ENCODE results near the gene GALNT13.

Gene GALNT13

DNA sequence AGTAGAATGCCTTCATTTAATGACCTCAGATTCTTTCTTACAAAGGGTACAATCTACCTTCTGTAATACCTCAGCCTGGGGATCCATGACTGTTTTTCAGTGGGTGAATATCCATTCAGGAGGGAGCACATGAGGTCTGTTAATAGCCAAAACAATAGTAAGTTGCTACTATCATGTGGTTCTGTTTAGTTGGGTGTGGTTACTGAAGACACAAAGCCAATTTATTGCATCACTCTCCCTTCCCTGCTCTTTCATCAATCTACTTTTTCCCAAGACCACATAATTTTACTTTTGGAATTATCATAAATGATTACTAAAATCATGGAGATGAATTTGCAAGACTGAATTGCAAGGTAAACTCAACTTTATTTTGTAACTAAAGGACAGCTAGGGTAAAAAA, 254.2 kb downstream of the GALNT13 start:
- Histone ChIP-seq H3K27ac (replicated peaks; ENCODE audit: low read length) (no peak overlapping the region), H3K4me2 (ENCODE audit: insufficient read depth, low read length, poor library complexity, severe bottlenecking) (no peak overlapping the region), H3K9me3 (replicated peaks in 1 of 2; ENCODE audit: control insufficient read depth in 2 of 2, insufficient read depth in 1 of 2, low read depth in 1 of 2, low read length in 2 of 2) (no peaks in the 10 kb centered on the region), H3K18ac (ENCODE audit: low read length) (no peak overlapping the region), H2BK5ac (ENCODE audit: low read length) (no peak overlapping the region), H2BK15ac (ENCODE audit: low read length) (no peak overlapping the region), H3K4me1 (ENCODE audit: control insufficient read depth in 2 of 2, insufficient read depth in 1 of 2, low read depth in 1 of 2, low read length in 2 of 2) (no peaks in the 10 kb centered on the region), H3K9ac (ENCODE audit: low read depth, low read length, poor library complexity) (no peak overlapping the region), H2BK12ac (ENCODE audit: low read length) (no peak overlapping the region), H2AFZ (ENCODE audit: low read length) (no peak overlapping the region), H2BK120ac (ENCODE audit: low read depth, low read length) (no peak overlapping the region), H3K36me3 (replicated peaks in 1 of 2; ENCODE audit: control insufficient read depth in 2 of 2, insufficient read depth in 2 of 2, low read length in 2 of 2) (no peaks in the 10 kb centered on the region), H3K14ac (ENCODE audit: low read length) (no peak overlapping the region), H3K4me3 (ENCODE audit: low read length in 2 of 2) (no peak overlapping the region), H4K8ac (ENCODE audit: low read depth, low read length) (no peak overlapping the region), H2AK5ac (ENCODE audit: low read depth, low read length) (no peak overlapping the region), H3K79me1 (ENCODE audit: low read depth, low read length) (no peaks in the 10 kb centered on the region), H3K4ac (ENCODE audit: low read length) (no peak overlapping the region), H4K91ac (ENCODE audit: low read depth, low read length, poor library complexity) (no peak overlapping the region), H3K23ac (ENCODE audit: low read depth, low read length, poor library complexity) (no peak overlapping the region), H3K27me3 (ENCODE audit: control insufficient read depth in 3 of 3, insufficient read depth in 3 of 3, low read depth in 1 of 3, low read length in 3 of 3) (no peaks in the 10 kb centered on the region)
- no peak for DNase-seq (ENCODE audit: low spot score)

DNA sequence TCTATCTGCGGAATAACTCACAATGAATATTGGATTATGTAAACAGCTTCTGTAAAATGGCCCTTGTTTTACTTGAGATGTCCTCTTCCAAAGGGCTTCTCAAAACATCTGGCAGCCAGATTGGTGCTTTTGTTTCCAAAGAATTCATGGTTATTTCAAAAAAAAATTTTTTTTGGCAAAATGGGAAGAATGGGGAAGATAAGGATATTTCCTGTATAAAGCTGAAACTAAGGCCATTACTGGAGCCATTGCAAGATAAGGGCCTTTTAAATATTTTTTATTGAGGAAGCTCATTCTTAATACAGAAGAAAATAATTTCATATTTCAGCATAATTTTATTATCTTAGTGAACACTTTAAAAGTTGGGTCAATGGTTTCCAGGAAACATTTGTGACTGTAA, 259.1 kb downstream of the GALNT13 start:
- no peaks in the 10 kb centered on the region for H3K27me3 ChIP-seq (ENCODE audit: control insufficient read depth in 3 of 3, insufficient read depth in 3 of 3, low read depth in 1 of 3, low read length in 3 of 3)

DNA sequence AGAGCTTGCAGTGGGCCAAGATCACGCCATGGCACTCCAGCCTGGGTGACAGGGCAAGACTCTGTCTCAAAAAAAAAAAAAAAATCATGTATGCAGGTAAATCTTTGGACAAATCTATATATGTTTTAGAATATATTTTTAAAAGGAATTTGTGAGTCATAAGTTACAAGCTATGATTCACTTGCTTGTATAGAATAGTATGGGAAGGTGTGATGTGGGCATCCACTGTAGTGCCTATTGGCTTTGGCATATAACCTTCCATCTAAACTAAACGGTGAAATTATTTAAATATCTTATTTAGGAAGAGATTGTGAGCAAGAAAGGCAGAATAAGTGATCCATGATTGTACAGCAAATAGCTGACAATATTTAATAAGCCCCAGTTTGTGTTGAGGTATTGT, 261.1 kb downstream of the GALNT13 start:
- no peak overlapping the region for H3K18ac ChIP-seq (ENCODE audit: low read length)
- H3K27ac ChIP-seq (replicated peaks; ENCODE audit: low read length), result no peak overlapping the region
- no peak overlapping the region for H4K8ac ChIP-seq (ENCODE audit: low read depth, low read length)
- no peaks in the 10 kb centered on the region for H3K79me1 ChIP-seq (ENCODE audit: low read depth, low read length)
- H3K9me3 ChIP-seq (replicated peaks in 1 of 2; ENCODE audit: control insufficient read depth in 2 of 2, insufficient read depth in 1 of 2, low read depth in 1 of 2, low read length in 2 of 2), result no peaks in the 10 kb centered on the region
- H3K14ac ChIP-seq (ENCODE audit: low read length), result no peak overlapping the region
- H3K9ac ChIP-seq (ENCODE audit: low read depth, low read length, poor library complexity), result no peak overlapping the region
- no peak overlapping the region for H2AFZ ChIP-seq (ENCODE audit: low read length)
- no peaks in the 10 kb centered on the region for H3K36me3 ChIP-seq (replicated peaks in 1 of 2; ENCODE audit: control insufficient read depth in 2 of 2, insufficient read depth in 2 of 2, low read length in 2 of 2)
- H3K27me3 ChIP-seq (ENCODE audit: control insufficient read depth in 3 of 3, insufficient read depth in 3 of 3, low read depth in 1 of 3, low read length in 3 of 3), result no peaks in the 10 kb centered on the region
- no peak overlapping the region for H3K4me3 ChIP-seq (ENCODE audit: low read length in 2 of 2)
- no peak overlapping the region for H2BK12ac ChIP-seq (ENCODE audit: low read length)
- WGBS, 2 donors (ENCODE audit: extremely low coverage in 2 of 2, insufficient read length in 2 of 2, insufficient replicate concordance in 1 of 2), result no CpG with 5 or more reads among the region's 2 CpGs
- no peak overlapping the region for H4K91ac ChIP-seq (ENCODE audit: low read depth, low read length, poor library complexity)
- H3K23ac ChIP-seq (ENCODE audit: low read depth, low read length, poor library complexity), result no peak overlapping the region
- no peaks in the 10 kb centered on the region for H3K4me1 ChIP-seq (ENCODE audit: control insufficient read depth in 2 of 2, insufficient read depth in 1 of 2, low read depth in 1 of 2, low read length in 2 of 2)
- H2BK15ac ChIP-seq (ENCODE audit: low read length), result no peak overlapping the region
- H3K4me2 ChIP-seq (ENCODE audit: insufficient read depth, low read length, poor library complexity, severe bottlenecking), result no peak overlapping the region
- no peak overlapping the region for H2BK120ac ChIP-seq (ENCODE audit: low read depth, low read length)
- H3K4ac ChIP-seq (ENCODE audit: low read length), result no peak overlapping the region
- no peak for DNase-seq (ENCODE audit: low spot score)
- no peak overlapping the region for H2BK5ac ChIP-seq (ENCODE audit: low read length)
- H2AK5ac ChIP-seq (ENCODE audit: low read depth, low read length), result no peak overlapping the region

More for the DNA sequence above, 259.1 kb downstream of the GALNT13 start:
- H3K23ac ChIP-seq (ENCODE audit: low read depth, low read length, poor library complexity), result no peak overlapping the region
- no peaks in the 10 kb centered on the region for H3K9me3 ChIP-seq (replicated peaks in 1 of 2; ENCODE audit: control insufficient read depth in 2 of 2, insufficient read depth in 1 of 2, low read depth in 1 of 2, low read length in 2 of 2)
- no peak overlapping the region for H3K14ac ChIP-seq (ENCODE audit: low read length)
- no peak overlapping the region for H3K4ac ChIP-seq (ENCODE audit: low read length)
- H2BK5ac ChIP-seq (ENCODE audit: low read length), result no peak overlapping the region
- no peaks in the 10 kb centered on the region for H3K4me1 ChIP-seq (ENCODE audit: control insufficient read depth in 2 of 2, insufficient read depth in 1 of 2, low read depth in 1 of 2, low read length in 2 of 2)
- no peak overlapping the region for H2BK12ac ChIP-seq (ENCODE audit: low read length)
- H2BK15ac ChIP-seq (ENCODE audit: low read length), result no peak overlapping the region
- no peak overlapping the region for H4K8ac ChIP-seq (ENCODE audit: low read depth, low read length)
- no peak overlapping the region for H3K27ac ChIP-seq (replicated peaks; ENCODE audit: low read length)
- no peak overlapping the region for H3K4me3 ChIP-seq (ENCODE audit: low read length in 2 of 2)
- H2AK5ac ChIP-seq (ENCODE audit: low read depth, low read length), result no peak overlapping the region
- H4K91ac ChIP-seq (ENCODE audit: low read depth, low read length, poor library complexity), result no peak overlapping the region
- H3K9ac ChIP-seq (ENCODE audit: low read depth, low read length, poor library complexity), result no peak overlapping the region
- no peak overlapping the region for H2AFZ ChIP-seq (ENCODE audit: low read length)
- no peaks in the 10 kb centered on the region for H3K36me3 ChIP-seq (replicated peaks in 1 of 2; ENCODE audit: control insufficient read depth in 2 of 2, insufficient read depth in 2 of 2, low read length in 2 of 2)
- no peaks in the 10 kb centered on the region for H3K79me1 ChIP-seq (ENCODE audit: low read depth, low read length)
- no peak overlapping the region for H2BK120ac ChIP-seq (ENCODE audit: low read depth, low read length)
- no peak overlapping the region for H3K18ac ChIP-seq (ENCODE audit: low read length)
- DNase-seq (ENCODE audit: low spot score), result no peak
- WGBS, 2 donors (ENCODE audit: extremely low coverage in 2 of 2, insufficient read length in 2 of 2, insufficient replicate concordance in 1 of 2), result no CpG with 5 or more reads among the region's 1 CpG
- no peak overlapping the region for H3K4me2 ChIP-seq (ENCODE audit: insufficient read depth, low read length, poor library complexity, severe bottlenecking)

DNA sequence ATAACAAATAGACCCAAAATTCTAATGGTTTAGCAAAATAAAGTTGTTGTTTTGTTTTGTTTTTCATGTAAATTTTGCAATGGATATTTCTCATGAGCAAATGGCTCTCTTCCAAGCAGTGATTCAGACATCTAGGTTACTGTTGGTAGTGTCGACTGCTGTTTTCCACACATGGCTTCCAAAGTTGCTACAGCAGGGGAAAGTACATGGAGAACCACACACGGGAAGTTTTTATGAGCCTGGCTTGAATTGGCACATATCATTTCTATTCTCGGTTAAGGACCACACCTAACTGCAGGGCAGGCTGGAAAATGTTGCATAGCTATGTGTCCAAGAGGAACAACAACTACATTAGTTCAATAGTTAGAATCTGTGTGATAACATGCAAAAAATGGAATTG, 262.1 kb downstream of the GALNT13 start:
- no peak overlapping the region for H3K27ac ChIP-seq (replicated peaks; ENCODE audit: low read length)
- no peak overlapping the region for H2AFZ ChIP-seq (ENCODE audit: low read length)
- no peak overlapping the region for H3K9ac ChIP-seq (ENCODE audit: low read depth, low read length, poor library complexity)
- no peak overlapping the region for H3K23ac ChIP-seq (ENCODE audit: low read depth, low read length, poor library complexity)
- no peak overlapping the region for H3K18ac ChIP-seq (ENCODE audit: low read length)
- H2BK15ac ChIP-seq (ENCODE audit: low read length), result no peak overlapping the region
- no peak overlapping the region for H2AK5ac ChIP-seq (ENCODE audit: low read depth, low read length)
- H3K4me1 ChIP-seq (ENCODE audit: control insufficient read depth in 2 of 2, insufficient read depth in 1 of 2, low read depth in 1 of 2, low read length in 2 of 2), result no peaks in the 10 kb centered on the region
- WGBS, 2 donors (ENCODE audit: extremely low coverage in 2 of 2, insufficient read length in 2 of 2, insufficient replicate concordance in 1 of 2), result no CpG with 5 or more reads among the region's 3 CpGs
- no peak overlapping the region for H2BK12ac ChIP-seq (ENCODE audit: low read length)
- H4K91ac ChIP-seq (ENCODE audit: low read depth, low read length, poor library complexity), result no peak overlapping the region
- no peak overlapping the region for H3K4me2 ChIP-seq (ENCODE audit: insufficient read depth, low read length, poor library complexity, severe bottlenecking)
- H3K9me3 ChIP-seq (replicated peaks in 1 of 2; ENCODE audit: control insufficient read depth in 2 of 2, insufficient read depth in 1 of 2, low read depth in 1 of 2, low read length in 2 of 2), result no peaks in the 10 kb centered on the region
- no peak overlapping the region for H3K4me3 ChIP-seq (ENCODE audit: low read length in 2 of 2)
- H3K4ac ChIP-seq (ENCODE audit: low read length), result no peak overlapping the region
- H2BK120ac ChIP-seq (ENCODE audit: low read depth, low read length), result no peak overlapping the region
- H3K27me3 ChIP-seq (ENCODE audit: control insufficient read depth in 3 of 3, insufficient read depth in 3 of 3, low read depth in 1 of 3, low read length in 3 of 3), result no peaks in the 10 kb centered on the region
- H3K79me1 ChIP-seq (ENCODE audit: low read depth, low read length), result no peaks in the 10 kb centered on the region
- no peak for DNase-seq (ENCODE audit: low spot score)
- no peaks in the 10 kb centered on the region for H3K36me3 ChIP-seq (replicated peaks in 1 of 2; ENCODE audit: control insufficient read depth in 2 of 2, insufficient read depth in 2 of 2, low read length in 2 of 2)
- H3K14ac ChIP-seq (ENCODE audit: low read length), result no peak overlapping the region
- no peak overlapping the region for H2BK5ac ChIP-seq (ENCODE audit: low read length)
- no peak overlapping the region for H4K8ac ChIP-seq (ENCODE audit: low read depth, low read length)
